ENCODE results near the gene ZBTB7B. TPM values are rescaled to one million over a fixed set of nuclear protein-coding genes. Genes with fewer than 3 reads are reported as not detected.

The ZBTB7B gene
- total RNA-seq, 1 donor from 2014 or later = 8.1 TPM

- no peak overlapping the region for H3K27ac Mint-ChIP-seq (ENCODE audit: unreplicated experiment)
- no peaks in the 10 kb centered on the region for H3K9me3 Mint-ChIP-seq (ENCODE audit: unreplicated experiment)
- TF ChIP-seq CTCF (IDR thresholded peaks at IDR 0.05; ENCODE audit: partially characterized antibody, unreplicated experiment) = no peak
- peaks cover 4% of the 10 kb centered on the region for H3K27me3 Mint-ChIP-seq (ENCODE audit: unreplicated experiment)
- peaks cover 12% of the 10 kb centered on the region for H3K4me1 Mint-ChIP-seq (ENCODE audit: low read depth, unreplicated experiment)
- DNase-seq = no peak
- H3K4me3 Mint-ChIP-seq (ENCODE audit: unreplicated experiment) = no peak overlapping the region
- no peaks in the 10 kb centered on the region for H3K36me3 Mint-ChIP-seq (ENCODE audit: unreplicated experiment)
These were observed 51.0 kb downstream of the ZBTB7B start for GRCh38 chr1:155053531-155054105.

GRCh38 chr1:155057104-155057503 lies 54.5 kb downstream of the ZBTB7B start:
- no peak for TF ChIP-seq CTCF (IDR thresholded peaks at IDR 0.05; ENCODE audit: partially characterized antibody, unreplicated experiment)
- peaks cover 5% of the 10 kb centered on the region for H3K4me1 Mint-ChIP-seq (ENCODE audit: low read depth, unreplicated experiment)
- H3K27ac Mint-ChIP-seq (ENCODE audit: unreplicated experiment) = no peak overlapping the region
- no peaks in the 10 kb centered on the region for H3K9me3 Mint-ChIP-seq (ENCODE audit: unreplicated experiment)
- no peaks in the 10 kb centered on the region for H3K36me3 Mint-ChIP-seq (ENCODE audit: unreplicated experiment)
- peaks cover 2% of the 10 kb centered on the region for H3K27me3 Mint-ChIP-seq (ENCODE audit: unreplicated experiment)
- no peak for DNase-seq
- no peak overlapping the region for H3K4me3 Mint-ChIP-seq (ENCODE audit: unreplicated experiment)

- H3K4me1 Mint-ChIP-seq (ENCODE audit: low read depth, unreplicated experiment) = peaks cover 3% of the 10 kb centered on the region
- no peak overlapping the region for H3K27ac Mint-ChIP-seq (ENCODE audit: unreplicated experiment)
- peaks cover 2% of the 10 kb centered on the region for H3K27me3 Mint-ChIP-seq (ENCODE audit: unreplicated experiment)
- H3K9me3 Mint-ChIP-seq (ENCODE audit: unreplicated experiment) = no peaks in the 10 kb centered on the region
- H3K4me3 Mint-ChIP-seq (ENCODE audit: unreplicated experiment) = no peak overlapping the region
- H3K36me3 Mint-ChIP-seq (ENCODE audit: unreplicated experiment) = no peaks in the 10 kb centered on the region
- TF ChIP-seq CTCF (IDR thresholded peaks at IDR 0.05; ENCODE audit: partially characterized antibody, unreplicated experiment) = no peak
- DNase-seq = no peak
These were observed 55.2 kb downstream of the ZBTB7B start for GRCh38 chr1:155057788-155058211.

- H3K4me3 Mint-ChIP-seq (ENCODE audit: unreplicated experiment) = no peak overlapping the region
- no peak for TF ChIP-seq CTCF (IDR thresholded peaks at IDR 0.05; ENCODE audit: partially characterized antibody, unreplicated experiment)
These were observed 58.1 kb downstream of the ZBTB7B start for GRCh38 chr1:155060736-155061135.

GRCh38 chr1:155061381-155062150 lies 59.0 kb downstream of the ZBTB7B start:
- H3K9me3 Mint-ChIP-seq (ENCODE audit: unreplicated experiment) = peaks cover 5% of the 10 kb centered on the region
- H3K27ac Mint-ChIP-seq (ENCODE audit: unreplicated experiment) = no peak overlapping the region
- H3K4me1 Mint-ChIP-seq (ENCODE audit: low read depth, unreplicated experiment) = peaks cover 12% of the 10 kb centered on the region
- peak overlapping the region; percentile 57 for H3K4me3 Mint-ChIP-seq (ENCODE audit: unreplicated experiment)
- peak; percentile 88 for TF ChIP-seq CTCF (IDR thresholded peaks at IDR 0.05; ENCODE audit: partially characterized antibody, unreplicated experiment)
- DNase-seq = peak; percentile 99
- H3K27me3 Mint-ChIP-seq (ENCODE audit: unreplicated experiment) = peaks cover 7% of the 10 kb centered on the region
- H3K36me3 Mint-ChIP-seq (ENCODE audit: unreplicated experiment) = peaks cover 5% of the 10 kb centered on the region

More at GRCh38 chr1:155060736-155061135, 58.1 kb downstream of the ZBTB7B start:
- DNase-seq = no peak
- Mint-ChIP-seq H3K27me3 (ENCODE audit: unreplicated experiment) (peaks cover 7% of the 10 kb centered on the region), H3K36me3 (ENCODE audit: unreplicated experiment) (peaks cover 5% of the 10 kb centered on the region), H3K27ac (ENCODE audit: unreplicated experiment) (no peak overlapping the region), H3K9me3 (ENCODE audit: unreplicated experiment) (peaks cover 5% of the 10 kb centered on the region), H3K4me1 (ENCODE audit: low read depth, unreplicated experiment) (peaks cover 12% of the 10 kb centered on the region)

Measured in glutamatergic neuron (in vitro differentiated cells).